Stimulated activated naive B cell treated with anti-CD40 and anti-IgM and Interleukin-4, amounts not matched to agents 10 μg/mL and 1 μg/mL and 100 μg/mL, for 72 hours (primary cell): ENCODE results near the gene CACNA2D2.

Source experiments
- ATAC-seq, 2 donors: fragments of 150-1000 bp; cut with Tn5 transposase; replicated peaks; 2 replicates each; pipeline ENCODE4 v1.10.0; 2021; ENCODE audit warnings: moderate library complexity in 1 of 2
- DNase-seq: peaks from one replicate; pipeline ENCODE4 v3.0.0; 2021
- H3K27ac Mint-ChIP-seq: one replicate; pipeline ENCODE4 v1.8.0; 2022; ENCODE audit warnings: mild to moderate bottlenecking, mixed read lengths
- H3K27me3 Mint-ChIP-seq, 2 donors: one replicate each; pipeline ENCODE4 v1.8.0; 2022; ENCODE audit warnings: mixed read lengths in 2 of 2
- H3K36me3 Mint-ChIP-seq, 2 donors: one replicate each; pipeline ENCODE4 v1.8.0; 2022; ENCODE audit warnings: mixed read lengths in 2 of 2, mild to moderate bottlenecking in 1 of 2
- H3K4me1 Mint-ChIP-seq, 2 donors: one replicate each; pipeline ENCODE4 v1.8.0; 2022; ENCODE audit warnings: mixed read lengths in 2 of 2, mild to moderate bottlenecking in 1 of 2
- H3K4me3 Mint-ChIP-seq, 2 donors: one replicate each; pipeline ENCODE4 v1.8.0; 2022; ENCODE audit warnings: mild to moderate bottlenecking in 2 of 2, mixed read lengths in 2 of 2, moderate library complexity in 1 of 2
- H3K9me3 Mint-ChIP-seq, 2 donors: one replicate each; pipeline ENCODE4 v1.8.0; 2022; ENCODE audit warnings: mixed read lengths in 2 of 2, mild to moderate bottlenecking in 1 of 2

Gene CACNA2D2

GRCh38 chr3:50425911-50426310 is 77.5 kb downstream of the CACNA2D2 start:
- Mint-ChIP-seq H3K9me3 (no peaks in the 10 kb centered on the region), H3K4me1 (peaks cover 3 to 4% of the 10 kb centered on the region in 2 donors), H3K27ac (no peak overlapping the region), H3K27me3 (peaks cover 8 to 9% of the 10 kb centered on the region in 2 donors), H3K4me3 (no peak overlapping the region), H3K36me3 (no peaks in the 10 kb centered on the region)
- DNase-seq (no peak), ATAC-seq (no peak)

GRCh38 chr3:50423543-50423942 is 79.9 kb downstream of the CACNA2D2 start:
- H3K27ac Mint-ChIP-seq = no peak overlapping the region
- DNase-seq (no peak), ATAC-seq (no peak)
- H3K27me3 Mint-ChIP-seq = peaks cover 8 to 9% of the 10 kb centered on the region in 2 donors
- no peaks in the 10 kb centered on the region for H3K36me3 Mint-ChIP-seq
- no peaks in the 10 kb centered on the region for H3K9me3 Mint-ChIP-seq
- no peak overlapping the region for H3K4me3 Mint-ChIP-seq
- peaks cover 3 to 4% of the 10 kb centered on the region in 2 donors for H3K4me1 Mint-ChIP-seq

GRCh38 chr3:50422153-50422552 is 81.3 kb downstream of the CACNA2D2 start:
- no peak overlapping the region for H3K4me3 Mint-ChIP-seq
- DNase-seq (no peak), ATAC-seq (no peak)
- no peaks in the 10 kb centered on the region for H3K36me3 Mint-ChIP-seq
- peak overlapping the region; percentile 22 for H3K27ac Mint-ChIP-seq
- H3K9me3 Mint-ChIP-seq = no peaks in the 10 kb centered on the region
- peaks cover 8 to 9% of the 10 kb centered on the region in 2 donors for H3K27me3 Mint-ChIP-seq
- H3K4me1 Mint-ChIP-seq = peaks cover 3 to 4% of the 10 kb centered on the region in 2 donors

- DNase-seq (no peak), ATAC-seq (no peak)
- H3K27ac Mint-ChIP-seq = no peak overlapping the region
- H3K36me3 Mint-ChIP-seq = no peaks in the 10 kb centered on the region
- H3K9me3 Mint-ChIP-seq = no peaks in the 10 kb centered on the region
- peaks cover 3 to 4% of the 10 kb centered on the region in 2 donors for H3K4me1 Mint-ChIP-seq
- H3K4me3 Mint-ChIP-seq = no peak overlapping the region
- H3K27me3 Mint-ChIP-seq = peaks cover 0 to 5% of the 10 kb centered on the region in 2 donors
These were observed 83.7 kb downstream of the CACNA2D2 start for GRCh38 chr3:50419595-50420370.

- Mint-ChIP-seq H3K27me3 (peaks cover 0 to 5% of the 10 kb centered on the region in 2 donors), H3K27ac (no peak overlapping the region), H3K36me3 (no peaks in the 10 kb centered on the region), H3K9me3 (no peaks in the 10 kb centered on the region), H3K4me1 (peaks cover 3 to 4% of the 10 kb centered on the region in 2 donors), H3K4me3 (no peak overlapping the region)
- no peak for DNase-seq
- no peak for ATAC-seq
These were observed 84.6 kb downstream of the CACNA2D2 start for GRCh38 chr3:50418850-50419249.

DNA sequence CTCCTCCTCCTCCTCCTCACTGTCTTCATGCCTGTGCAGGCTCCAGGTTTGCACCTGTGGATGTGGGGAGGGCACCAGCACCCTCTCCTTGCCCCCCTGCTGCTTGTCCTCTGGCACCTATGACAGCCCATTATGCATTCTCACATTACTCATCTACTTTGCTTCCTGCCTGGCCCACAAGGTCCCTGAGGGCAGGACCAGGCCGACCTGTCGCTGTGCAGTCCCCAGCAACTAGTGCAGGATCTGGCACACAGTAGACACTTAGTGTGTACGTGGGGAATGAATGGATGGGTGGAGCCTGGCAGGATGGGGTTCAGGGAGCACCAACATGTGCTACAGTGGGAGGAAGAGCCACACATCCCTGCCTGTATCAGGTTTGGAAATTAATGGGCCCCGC is 85.8 kb downstream of the CACNA2D2 start:
- H3K27ac Mint-ChIP-seq = no peak overlapping the region
- ATAC-seq (no peak), DNase-seq (no peak)
- H3K9me3 Mint-ChIP-seq = no peaks in the 10 kb centered on the region
- no peak overlapping the region for H3K4me3 Mint-ChIP-seq
- peaks cover 2 to 5% of the 10 kb centered on the region in 2 donors for H3K27me3 Mint-ChIP-seq
- H3K36me3 Mint-ChIP-seq = no peaks in the 10 kb centered on the region
- no peaks in the 10 kb centered on the region for H3K4me1 Mint-ChIP-seq

- no peaks in the 10 kb centered on the region for H3K36me3 Mint-ChIP-seq
- H3K4me1 Mint-ChIP-seq = no peaks in the 10 kb centered on the region
- no peak for DNase-seq
- no peak overlapping the region for H3K27ac Mint-ChIP-seq
- no peaks in the 10 kb centered on the region for H3K9me3 Mint-ChIP-seq
- ATAC-seq = peak in 1 of 2 donors; percentile 19
- H3K27me3 Mint-ChIP-seq = peaks cover 7 to 9% of the 10 kb centered on the region in 2 donors
- no peak overlapping the region for H3K4me3 Mint-ChIP-seq
These were observed 86.4 kb downstream of the CACNA2D2 start for GRCh38 chr3:50416736-50417636.

- no peak for DNase-seq
- Mint-ChIP-seq H3K27me3 (peaks cover 7 to 11% of the 10 kb centered on the region in 2 donors), H3K4me1 (no peaks in the 10 kb centered on the region), H3K27ac (no peak overlapping the region), H3K36me3 (no peaks in the 10 kb centered on the region), H3K4me3 (no peak overlapping the region), H3K9me3 (no peaks in the 10 kb centered on the region)
- ATAC-seq = no peak
These were observed 87.6 kb downstream of the CACNA2D2 start for GRCh38 chr3:50415816-50416215.

- DNase-seq (no peak), ATAC-seq (peak in 1 of 2 donors; percentile 15)
- peaks cover 0 to 2% of the 10 kb centered on the region in 2 donors for H3K4me1 Mint-ChIP-seq
- no peak overlapping the region for H3K27ac Mint-ChIP-seq
- no peak overlapping the region for H3K4me3 Mint-ChIP-seq
- no peaks in the 10 kb centered on the region for H3K36me3 Mint-ChIP-seq
- peaks cover 7 to 11% of the 10 kb centered on the region in 2 donors for H3K27me3 Mint-ChIP-seq
- no peaks in the 10 kb centered on the region for H3K9me3 Mint-ChIP-seq
These were observed 88.4 kb downstream of the CACNA2D2 start for GRCh38 chr3:50415061-50415460.

DNA sequence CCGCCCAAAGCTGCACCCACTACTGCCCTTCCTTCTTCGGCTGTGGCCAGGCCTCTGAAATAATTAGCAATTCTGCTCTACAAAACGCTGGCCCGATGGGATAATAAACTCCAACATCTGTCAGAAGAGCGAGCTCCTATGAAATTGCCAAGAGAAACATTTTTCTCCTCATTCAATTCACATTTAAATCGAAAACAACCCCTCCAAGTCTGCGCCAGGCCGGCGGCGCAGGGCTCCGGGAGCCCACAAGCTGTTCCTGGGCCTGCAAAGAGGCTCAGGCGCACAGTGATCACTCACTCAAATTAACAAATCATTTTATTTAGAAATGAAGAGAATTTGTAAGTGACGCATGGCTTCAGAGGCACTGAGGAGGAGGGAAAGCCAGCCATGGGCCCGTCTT is 88.8 kb downstream of the CACNA2D2 start:
- Mint-ChIP-seq H3K27ac (no peak overlapping the region), H3K4me3 (no peak overlapping the region), H3K9me3 (no peaks in the 10 kb centered on the region), H3K4me1 (peaks cover 0 to 2% of the 10 kb centered on the region in 2 donors), H3K36me3 (no peaks in the 10 kb centered on the region), H3K27me3 (peaks cover 7 to 11% of the 10 kb centered on the region in 2 donors)
- DNase-seq (no peak), ATAC-seq (no peak)

GRCh38 chr3:50412231-50412754 is 91.1 kb downstream of the CACNA2D2 start:
- Mint-ChIP-seq H3K9me3 (no peaks in the 10 kb centered on the region), H3K4me1 (peaks cover 0 to 2% of the 10 kb centered on the region in 2 donors), H3K27ac (no peak overlapping the region), H3K27me3 (peaks cover 7 to 11% of the 10 kb centered on the region in 2 donors), H3K4me3 (no peak overlapping the region), H3K36me3 (no peaks in the 10 kb centered on the region)
- no peak for DNase-seq
- no peak for ATAC-seq

DNA sequence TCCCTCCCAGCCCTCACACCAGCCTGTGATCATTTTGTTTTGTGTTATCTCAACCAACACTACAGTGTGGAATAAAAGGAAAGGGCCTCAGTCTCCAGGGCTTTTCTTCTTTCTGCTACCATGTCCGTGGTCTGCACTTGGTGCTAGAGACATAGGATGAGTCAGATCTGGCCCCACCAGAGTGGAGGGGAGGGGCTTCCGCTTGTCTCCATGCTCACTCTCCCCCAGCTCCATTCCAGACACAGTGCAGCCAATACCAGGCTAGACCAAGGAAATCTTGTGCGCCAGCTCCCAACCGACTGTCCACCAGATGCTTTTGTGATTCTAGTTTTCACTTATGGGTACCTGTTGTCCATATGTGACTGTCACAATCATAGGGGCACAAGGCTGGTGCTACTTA is 92.2 kb downstream of the CACNA2D2 start:
- Mint-ChIP-seq H3K9me3 (peaks cover 0 to 4% of the 10 kb centered on the region in 2 donors), H3K4me1 (peaks cover 0 to 2% of the 10 kb centered on the region in 2 donors), H3K36me3 (no peaks in the 10 kb centered on the region), H3K4me3 (no peak overlapping the region), H3K27ac (no peak overlapping the region), H3K27me3 (peaks cover 7 to 17% of the 10 kb centered on the region in 2 donors)
- ATAC-seq = no peak
- DNase-seq = no peak

- no peak overlapping the region for H3K27ac Mint-ChIP-seq
- H3K4me1 Mint-ChIP-seq = peaks cover 0 to 2% of the 10 kb centered on the region in 2 donors
- no peaks in the 10 kb centered on the region for H3K36me3 Mint-ChIP-seq
- H3K4me3 Mint-ChIP-seq = no peak overlapping the region
- peaks cover 0 to 4% of the 10 kb centered on the region in 2 donors for H3K9me3 Mint-ChIP-seq
- peaks cover 7 to 17% of the 10 kb centered on the region in 2 donors for H3K27me3 Mint-ChIP-seq
- no peak for ATAC-seq
- DNase-seq = no peak
These were observed 92.8 kb downstream of the CACNA2D2 start for GRCh38 chr3:50410608-50411139.

DNA sequence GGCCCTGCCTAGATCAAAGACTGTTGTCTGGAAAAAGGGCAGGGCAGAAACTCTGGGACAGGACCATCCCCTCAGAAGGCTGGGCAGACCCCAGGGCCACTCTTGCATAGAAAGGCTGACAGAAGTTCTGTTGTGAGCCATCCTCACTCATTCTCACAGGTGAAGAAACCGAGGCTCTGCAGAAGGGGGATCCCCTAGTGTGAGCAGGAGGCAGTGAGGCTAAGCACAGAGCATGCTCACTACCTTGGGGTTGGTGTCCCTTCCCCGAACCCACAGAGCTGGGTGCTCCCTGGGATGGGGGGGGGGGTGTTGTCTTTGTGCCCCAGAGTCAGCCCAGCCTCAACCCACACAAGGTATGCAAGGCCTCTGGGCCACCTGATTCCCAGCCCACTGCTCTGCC is 93.2 kb downstream of the CACNA2D2 start:
- H3K27ac Mint-ChIP-seq = no peak overlapping the region
- DNase-seq = no peak
- H3K36me3 Mint-ChIP-seq = no peaks in the 10 kb centered on the region
- ATAC-seq = peak in 1 of 2 donors; percentile 31
- H3K27me3 Mint-ChIP-seq = peaks cover 9 to 17% of the 10 kb centered on the region in 2 donors
- peaks cover 0 to 2% of the 10 kb centered on the region in 2 donors for H3K4me1 Mint-ChIP-seq
- H3K4me3 Mint-ChIP-seq = no peak overlapping the region
- H3K9me3 Mint-ChIP-seq = peaks cover 0 to 4% of the 10 kb centered on the region in 2 donors
